ENCODE measurements around the gene CFAP90.

The CFAP90 gene

DNA sequence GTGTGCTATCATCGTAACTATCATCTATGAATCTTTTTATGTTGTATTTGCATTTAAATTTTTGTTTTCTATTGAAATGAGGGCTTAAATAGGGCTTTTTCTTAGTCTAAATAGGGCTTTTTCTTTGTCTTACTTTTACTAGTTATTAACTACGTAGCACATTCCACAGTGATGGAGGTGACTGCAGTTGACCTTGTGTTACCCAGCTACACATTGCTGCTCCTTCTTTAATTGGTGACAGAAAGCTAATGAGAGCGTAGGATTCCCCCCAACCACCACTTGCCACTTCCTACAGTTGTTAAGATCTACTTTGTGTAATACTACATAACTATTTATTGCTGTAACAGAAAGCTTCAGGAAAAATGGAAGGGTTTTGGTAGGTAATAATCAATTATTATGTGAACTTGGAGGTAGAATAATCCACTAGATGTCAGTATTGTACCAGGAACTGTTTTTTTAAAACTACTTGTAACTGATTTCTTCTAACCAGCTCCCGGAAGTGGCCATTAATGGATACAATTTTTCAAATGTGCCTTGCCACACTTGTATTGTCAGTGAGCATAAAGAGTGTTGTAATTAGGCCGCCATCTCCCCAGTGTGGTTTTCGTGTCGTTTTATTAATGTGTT is 36.0 kb upstream of the CFAP90 start:
- DNase-seq, result no peak
- no peaks in the 10 kb centered on the region for H3K27me3 ChIP-seq (ENCODE audit: insufficient read depth, low read depth, severe bottlenecking)

DNA sequence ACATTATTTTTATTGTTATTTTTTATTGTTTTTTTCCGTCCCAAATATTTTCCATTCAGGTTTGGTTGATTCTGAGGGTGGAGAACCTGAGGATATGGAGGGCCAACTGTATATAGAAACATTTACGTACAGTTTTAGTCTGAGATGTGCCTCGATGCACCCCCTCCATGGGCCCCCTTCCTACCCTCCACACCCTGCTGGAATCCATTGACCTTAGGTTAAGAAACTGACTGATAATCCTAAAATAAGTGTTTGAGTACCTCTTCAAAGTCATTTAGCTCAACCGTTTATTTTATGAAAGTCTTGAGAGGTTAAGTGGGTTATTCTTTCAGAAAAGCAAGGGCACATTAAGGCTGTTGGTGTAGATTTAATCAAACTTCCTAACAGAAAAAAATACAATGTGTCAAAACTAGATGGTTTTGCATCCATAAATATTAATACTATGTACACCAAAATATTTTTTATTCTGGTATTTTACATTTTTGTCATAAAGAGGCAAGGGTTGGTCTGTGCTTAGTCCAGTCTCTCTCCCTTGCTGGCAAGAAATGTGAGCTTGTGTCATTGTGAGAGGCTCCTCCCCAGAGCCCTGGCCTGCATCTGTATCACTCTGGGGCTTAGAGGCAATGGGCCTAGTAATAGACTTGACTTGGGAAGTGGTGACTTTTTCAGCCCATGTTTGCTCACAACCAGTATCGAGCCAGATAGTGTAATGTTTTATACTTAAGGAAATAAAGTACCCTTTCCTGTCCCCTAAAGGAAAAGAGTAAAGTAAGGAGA is 33.7 kb upstream of the CFAP90 start:
- no peak overlapping the region for H3K4me3 ChIP-seq (ENCODE audit: low read depth, low read length)
- H3K36me3 ChIP-seq, result peaks cover 82% of the 10 kb centered on the region
- TF ChIP-seq, protein P1, sequence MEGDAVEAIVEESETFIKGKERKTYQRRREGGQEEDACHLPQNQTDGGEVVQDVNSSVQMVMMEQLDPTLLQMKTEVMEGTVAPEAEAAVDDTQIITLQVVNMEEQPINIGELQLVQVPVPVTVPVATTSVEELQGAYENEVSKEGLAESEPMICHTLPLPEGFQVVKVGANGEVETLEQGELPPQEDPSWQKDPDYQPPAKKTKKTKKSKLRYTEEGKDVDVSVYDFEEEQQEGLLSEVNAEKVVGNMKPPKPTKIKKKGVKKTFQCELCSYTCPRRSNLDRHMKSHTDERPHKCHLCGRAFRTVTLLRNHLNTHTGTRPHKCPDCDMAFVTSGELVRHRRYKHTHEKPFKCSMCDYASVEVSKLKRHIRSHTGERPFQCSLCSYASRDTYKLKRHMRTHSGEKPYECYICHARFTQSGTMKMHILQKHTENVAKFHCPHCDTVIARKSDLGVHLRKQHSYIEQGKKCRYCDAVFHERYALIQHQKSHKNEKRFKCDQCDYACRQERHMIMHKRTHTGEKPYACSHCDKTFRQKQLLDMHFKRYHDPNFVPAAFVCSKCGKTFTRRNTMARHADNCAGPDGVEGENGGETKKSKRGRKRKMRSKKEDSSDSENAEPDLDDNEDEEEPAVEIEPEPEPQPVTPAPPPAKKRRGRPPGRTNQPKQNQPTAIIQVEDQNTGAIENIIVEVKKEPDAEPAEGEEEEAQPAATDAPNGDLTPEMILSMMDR (IDR thresholded peaks at IDR 0.05; ENCODE audit: low read depth, low read length), result no peak
- DNase-seq, result no peak
- no peaks in the 10 kb centered on the region for H3K9me3 ChIP-seq (ENCODE audit: severe bottlenecking)
- H3K27ac ChIP-seq, result no peak overlapping the region
- no peaks in the 10 kb centered on the region for H3K27me3 ChIP-seq (ENCODE audit: insufficient read depth, low read depth, severe bottlenecking)

More for the DNA sequence above, 36.0 kb upstream of the CFAP90 start:
- Histone ChIP-seq H3K4me3 (ENCODE audit: low read depth, low read length) (no peak overlapping the region), H3K36me3 (peaks cover 77% of the 10 kb centered on the region), H3K27ac (no peak overlapping the region), H3K9me3 (ENCODE audit: severe bottlenecking) (no peaks in the 10 kb centered on the region)
- TF ChIP-seq, protein P1 (IDR thresholded peaks at IDR 0.05; ENCODE audit: low read depth, low read length), result no peak; the same call in 1 of the 2 replicates

DNA sequence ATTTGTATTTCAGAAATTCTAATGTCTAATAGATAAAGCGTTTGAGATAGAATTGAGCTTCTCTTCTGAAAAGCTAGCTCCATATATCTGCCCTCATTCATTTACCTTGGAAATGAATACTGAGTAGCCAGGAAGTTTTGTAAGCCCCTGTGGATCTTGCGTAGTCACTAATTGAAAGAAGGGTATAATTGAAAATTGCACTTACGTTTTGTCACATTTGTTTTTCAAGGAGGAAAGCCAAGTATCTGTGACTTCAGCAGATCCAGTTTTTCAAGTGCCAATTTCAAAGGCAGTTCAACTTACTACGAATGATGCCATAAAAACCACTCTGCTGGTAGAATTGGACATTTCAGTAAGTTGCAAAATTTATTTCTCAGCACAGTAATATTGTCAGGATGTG is 32.0 kb upstream of the CFAP90 start:
- no peaks in the 10 kb centered on the region for H3K9me3 ChIP-seq (ENCODE audit: severe bottlenecking)
- TF ChIP-seq, protein P1 (IDR thresholded peaks at IDR 0.05; ENCODE audit: low read depth, low read length), result no peak
- no peaks in the 10 kb centered on the region for H3K27me3 ChIP-seq (ENCODE audit: insufficient read depth, low read depth, severe bottlenecking)
- no peak overlapping the region for H3K27ac ChIP-seq
- H3K36me3 ChIP-seq, result peaks cover 85% of the 10 kb centered on the region
- no peak overlapping the region for H3K4me3 ChIP-seq (ENCODE audit: low read depth, low read length)
- no peak for DNase-seq

DNA sequence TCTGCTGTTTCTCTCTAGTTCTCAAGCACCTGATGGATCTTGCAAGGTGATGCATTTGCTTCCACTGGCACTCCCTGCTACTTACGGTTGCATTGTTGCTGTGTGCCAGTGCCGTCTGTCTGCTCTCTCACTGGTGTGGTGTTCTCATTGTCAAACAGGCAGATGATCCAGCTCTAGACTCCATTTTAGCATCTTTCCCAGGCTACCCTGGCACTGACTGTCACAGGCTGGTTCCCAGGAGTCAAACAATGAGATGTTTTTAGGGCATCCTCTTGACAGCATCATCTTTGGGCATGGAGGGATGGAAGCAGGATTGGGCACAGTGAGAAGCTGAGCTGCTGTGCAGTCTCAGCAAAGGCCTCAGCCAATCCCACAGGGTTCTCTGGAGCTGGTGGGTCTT is 30.9 kb upstream of the CFAP90 start:
- DNase-seq, result no peak
- TF ChIP-seq, protein P1 (IDR thresholded peaks at IDR 0.05; ENCODE audit: low read depth, low read length), result no peak
- H3K27ac ChIP-seq, result no peak overlapping the region
- H3K4me3 ChIP-seq (ENCODE audit: low read depth, low read length), result no peak overlapping the region
- H3K27me3 ChIP-seq (ENCODE audit: insufficient read depth, low read depth, severe bottlenecking), result no peaks in the 10 kb centered on the region
- peaks cover 89% of the 10 kb centered on the region for H3K36me3 ChIP-seq
- no peaks in the 10 kb centered on the region for H3K9me3 ChIP-seq (ENCODE audit: severe bottlenecking)

DNA sequence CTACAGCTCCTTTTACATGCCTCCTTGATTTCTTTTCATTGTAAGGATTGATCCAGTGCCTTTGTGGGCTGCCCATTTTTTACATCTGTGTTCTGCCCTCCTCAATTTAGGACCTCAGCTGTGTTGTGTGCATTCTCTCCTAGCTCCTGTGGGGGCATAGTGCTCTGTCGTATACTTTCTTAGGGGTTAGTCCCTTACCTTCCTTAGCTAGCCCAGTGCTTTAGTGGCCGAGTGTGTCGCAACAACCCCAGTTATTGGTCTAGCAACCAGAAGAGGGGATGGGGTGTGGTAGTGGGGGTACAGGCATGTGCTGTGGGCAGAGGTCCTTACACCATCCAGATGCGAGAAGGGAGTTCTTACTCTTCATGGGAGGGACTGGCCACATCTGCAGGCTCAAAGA is 30.2 kb upstream of the CFAP90 start:
- H3K27me3 ChIP-seq (ENCODE audit: insufficient read depth, low read depth, severe bottlenecking), result no peaks in the 10 kb centered on the region
- no peak for DNase-seq
- H3K36me3 ChIP-seq, result peaks cover 90% of the 10 kb centered on the region
- H3K9me3 ChIP-seq (ENCODE audit: severe bottlenecking), result no peaks in the 10 kb centered on the region
- no peak overlapping the region for H3K27ac ChIP-seq
- no peak overlapping the region for H3K4me3 ChIP-seq (ENCODE audit: low read depth, low read length)
- TF ChIP-seq, protein P1 (IDR thresholded peaks at IDR 0.05; ENCODE audit: low read depth, low read length), result no peak

All from WERI-Rb-1 (cell line).